ENCODE results near the gene UFL1. TPM values are rescaled to one million over a fixed set of nuclear protein-coding genes. Genes with fewer than 3 reads are reported as not detected.

The UFL1 gene
- total RNA-seq, 3 donors from 2014 or later = 21.5 to 24.9 (median 24.3) TPM

GRCh38 chr6:96528193-96528592, 6.6 kb downstream of the UFL1 start:
- no peak for TF ChIP-seq CTCF (IDR thresholded peaks at IDR 0.05)
- DNase-seq = no peak
- intact Hi-C loops (cut with DNase I, micrococcal nuclease) = loop anchor here in 1 of 2 donors (10.0 kb wide), 1 partner anchor 367 kb away; the partner anchor contains the start of gene NDUFAF4
- no peak for ATAC-seq
- Histone ChIP-seq H3K36me3 (ENCODE audit: low read depth) (peaks cover 5% of the 10 kb centered on the region), H3K4me1 (ENCODE audit: low read depth) (peaks cover 3% of the 10 kb centered on the region), H3K9me3 (no peaks in the 10 kb centered on the region), H3K4me3 (no peak overlapping the region)

DNA sequence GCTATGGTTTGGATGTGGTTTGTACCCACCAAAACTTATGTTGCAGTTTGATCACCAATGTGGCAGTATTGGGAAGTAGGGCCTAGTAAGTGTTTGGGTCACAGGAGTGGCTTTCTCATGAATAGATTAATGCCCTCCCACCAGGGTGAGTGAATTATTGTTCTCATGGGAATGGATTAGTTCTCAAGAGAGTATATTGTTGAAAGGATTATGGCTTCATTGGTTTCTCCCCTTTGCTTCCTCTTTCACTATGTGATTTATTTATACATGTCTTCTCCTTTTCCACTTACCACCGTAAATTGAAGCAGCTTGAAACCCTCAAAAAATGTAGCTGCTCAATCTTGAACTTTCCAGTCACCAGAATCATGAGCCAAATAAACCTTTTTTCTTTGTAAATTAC, 10.8 kb downstream of the UFL1 start:
- TF ChIP-seq CTCF (IDR thresholded peaks at IDR 0.05) = no peak
- H3K4me1 ChIP-seq (ENCODE audit: low read depth) = no peaks in the 10 kb centered on the region
- ATAC-seq (no peak), DNase-seq (no peak)
- no peak overlapping the region for H3K4me3 ChIP-seq
- intact Hi-C loops (cut with DNase I, micrococcal nuclease) = no loop called here
- peaks cover 5% of the 10 kb centered on the region for H3K36me3 ChIP-seq (ENCODE audit: low read depth)
- H3K9me3 ChIP-seq = no peaks in the 10 kb centered on the region

- DNase-seq = no peak
- no peak for ATAC-seq
- Histone ChIP-seq H3K36me3 (ENCODE audit: low read depth) (peaks cover 6% of the 10 kb centered on the region), H3K4me1 (ENCODE audit: low read depth) (no peaks in the 10 kb centered on the region), H3K4me3 (no peak overlapping the region), H3K9me3 (no peaks in the 10 kb centered on the region)
- intact Hi-C loops (cut with DNase I, micrococcal nuclease) = no loop called here
- TF ChIP-seq CTCF (IDR thresholded peaks at IDR 0.05) = no peak
These were observed 16.1 kb downstream of the UFL1 start for GRCh38 chr6:96537726-96538125.

DNA sequence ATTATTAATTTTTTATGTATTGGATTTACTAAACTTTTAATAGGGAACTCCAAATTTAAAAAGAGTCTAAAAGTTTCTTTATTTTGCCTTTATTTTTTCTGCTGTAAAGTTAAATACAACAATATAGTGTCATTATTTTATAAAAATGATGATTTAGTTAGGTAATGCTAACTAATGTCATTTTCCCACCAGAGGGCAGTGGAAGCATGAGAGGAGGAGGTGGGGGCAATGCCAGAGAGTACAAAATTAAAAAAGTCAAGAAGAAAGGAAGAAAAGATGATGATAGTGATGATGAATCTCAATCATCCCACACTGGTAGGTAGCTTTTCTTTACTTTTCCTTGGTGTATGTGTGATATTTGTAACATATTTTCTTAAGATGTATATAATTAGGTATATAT, 21.1 kb downstream of the UFL1 start:
- intact Hi-C loops (cut with DNase I, micrococcal nuclease) = no loop called here
- no peak overlapping the region for H3K4me3 ChIP-seq
- H3K36me3 ChIP-seq (ENCODE audit: low read depth) = peaks cover 6% of the 10 kb centered on the region
- no peak for DNase-seq
- no peaks in the 10 kb centered on the region for H3K9me3 ChIP-seq
- H3K4me1 ChIP-seq (ENCODE audit: low read depth) = no peaks in the 10 kb centered on the region
- TF ChIP-seq CTCF (IDR thresholded peaks at IDR 0.05) = no peak
- ATAC-seq = no peak

GRCh38 chr6:96545882-96546281, 24.3 kb downstream of the UFL1 start:
- peaks cover 4% of the 10 kb centered on the region for H3K36me3 ChIP-seq (ENCODE audit: low read depth)
- no peaks in the 10 kb centered on the region for H3K9me3 ChIP-seq
- DNase-seq (no peak), ATAC-seq (no peak)
- no peak overlapping the region for H3K4me3 ChIP-seq
- TF ChIP-seq CTCF (IDR thresholded peaks at IDR 0.05) = no peak
- H3K4me1 ChIP-seq (ENCODE audit: low read depth) = no peaks in the 10 kb centered on the region
- intact Hi-C loops (cut with DNase I, micrococcal nuclease) = no loop called here

DNA sequence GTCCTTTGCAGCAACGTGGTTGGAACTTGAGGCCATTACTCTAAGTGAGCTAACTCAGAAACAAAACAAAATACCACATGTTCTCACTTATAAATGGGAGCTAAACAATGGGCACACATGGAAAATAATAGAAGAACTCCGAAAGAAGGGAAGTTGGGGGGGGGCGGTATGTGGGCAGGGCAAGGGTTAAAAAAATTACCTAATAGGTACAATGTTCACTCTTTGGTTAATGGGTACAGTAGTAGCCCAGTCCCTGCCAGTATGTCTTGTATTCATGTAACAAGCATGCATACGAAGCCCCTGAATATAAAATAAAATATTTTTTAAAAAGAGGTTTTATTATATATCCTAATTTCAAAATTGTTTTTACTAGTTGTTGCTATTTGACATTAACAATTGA, 26.0 kb downstream of the UFL1 start:
- ATAC-seq = no peak
- H3K36me3 ChIP-seq (ENCODE audit: low read depth) = peaks cover 14% of the 10 kb centered on the region
- H3K4me1 ChIP-seq (ENCODE audit: low read depth) = no peaks in the 10 kb centered on the region
- H3K4me3 ChIP-seq = no peak overlapping the region
- no peak for DNase-seq
- no peaks in the 10 kb centered on the region for H3K9me3 ChIP-seq
- no peak for TF ChIP-seq CTCF (IDR thresholded peaks at IDR 0.05)
- intact Hi-C loops (cut with DNase I, micrococcal nuclease) = no loop called here
